Measurements from ENCODE around the gene TSC22D2. TPM values are rescaled to one million over a fixed set of nuclear protein-coding genes. Genes with fewer than 3 reads are reported as not detected.
"Not testable (repeated sequence)": the region's sequence is repeated elsewhere in the genome, so short reads cannot be mapped to it uniquely, and the experiment has no call there.

TSC22D2 gene
- total RNA-seq, 1 experiment from 2014 or later = 9.1 TPM

- DNase-seq (ENCODE audit: low read depth) = no peak
These were observed 76.3 kb downstream of the TSC22D2 start for GRCh38 chr3:150484410-150484809.

GRCh38 chr3:150488867-150489266 lies 80.8 kb downstream of the TSC22D2 start:
- DNase-seq (ENCODE audit: low read depth) = no peak

- no peak for DNase-seq (ENCODE audit: low read depth)
These were observed 82.3 kb downstream of the TSC22D2 start for GRCh38 chr3:150490277-150490986.

GRCh38 chr3:150494411-150494977 lies 86.4 kb downstream of the TSC22D2 start:
- no peak for DNase-seq (ENCODE audit: low read depth)

- peak; percentile 11 for DNase-seq (ENCODE audit: low read depth)
These were observed 87.1 kb downstream of the TSC22D2 start for GRCh38 chr3:150495149-150495548.

- peak; percentile 41 for DNase-seq (ENCODE audit: low read depth)
These were observed 87.6 kb downstream of the TSC22D2 start for GRCh38 chr3:150495563-150496168.

- DNase-seq (ENCODE audit: low read depth) = peak; percentile 29
These were observed 89.9 kb downstream of the TSC22D2 start for GRCh38 chr3:150497956-150498355.

GRCh38 chr3:150500960-150501359 lies 92.9 kb downstream of the TSC22D2 start:
- DNase-seq (ENCODE audit: low read depth) = not testable (repeated sequence)

GRCh38 chr3:150503402-150504099 lies 95.5 kb downstream of the TSC22D2 start:
- no peak for DNase-seq (ENCODE audit: low read depth)

GRCh38 chr3:150504483-150504882 lies 96.4 kb downstream of the TSC22D2 start:
- DNase-seq (ENCODE audit: low read depth) = no peak

GRCh38 chr3:150508401-150508800 lies 100.3 kb downstream of the TSC22D2 start:
- no peak for DNase-seq (ENCODE audit: low read depth)

GRCh38 chr3:150509780-150510179 lies 101.7 kb downstream of the TSC22D2 start:
- DNase-seq (ENCODE audit: low read depth) = no peak

GRCh38 chr3:150511122-150511821 lies 103.2 kb downstream of the TSC22D2 start:
- no peak for DNase-seq (ENCODE audit: low read depth)

GRCh38 chr3:150515210-150515609 lies 107.1 kb downstream of the TSC22D2 start:
- no peak for DNase-seq (ENCODE audit: low read depth)

Other genes with a start within 250 kb of the TSC22D2 start
- gene SERP1, start 138.2 kb downstream of the TSC22D2 start, total RNA-seq (2014; rRNA removed; shearing (Covaris generic)) = 375 and 487 TPM in 2 replicates
- gene EIF2A, start 138.5 kb downstream of the TSC22D2 start, total RNA-seq (2014; rRNA removed; shearing (Covaris generic)) = 228 and 245 TPM in 2 replicates
- 201 and 204 TPM in 2 replicates for gene SELENOT, start 195.0 kb downstream of the TSC22D2 start, total RNA-seq (2014; rRNA removed; shearing (Covaris generic))

Measured in Daoy (cell line).